GM21576 (cell line): ENCODE results near the gene SPEM3.

ENCODE experiments used
- ATAC-seq: cut with Tn5 transposase; IDR thresholded peaks from one replicate; pipeline ENCODE4 v1.9.1; 2021; ENCODE audit warnings: mild to moderate bottlenecking, moderate library complexity; ENCODE audit not compliant: unreplicated experiment

The SPEM3 gene

GRCh38 chr17:7419819-7420610, 8.6 kb upstream of the SPEM3 start, which contains the start of gene SPEM1:
SPEM1 (plus strand) TSS chr17:7420324; CDS start chr17:7420385, 61 bp downstream.
- no peak for ATAC-seq

- ATAC-seq, result no peak
These were observed 7.5 kb upstream of the SPEM3 start for GRCh38 chr17:7421186-7421585.

GRCh38 chr17:7423679-7424078, 5.0 kb upstream of the SPEM3 start:
- no peak for ATAC-seq

- no peak for ATAC-seq
These were observed 3.3 kb upstream of the SPEM3 start, which contains the start of gene SPEM2 for GRCh38 chr17:7425316-7425715. SPEM2 (plus strand) TSS chr17:7425616; CDS start chr17:7425689, 73 bp downstream.

- no peak for ATAC-seq
These were observed 2.9 kb upstream of the SPEM3 start for GRCh38 chr17:7425756-7426155.

GRCh38 chr17:7426203-7426863, 2.3 kb upstream of the SPEM3 start:
- ATAC-seq, result no peak

- ATAC-seq, result no peak
These were observed 1.7 kb upstream of the SPEM3 start for GRCh38 chr17:7426896-7427489.

- no peak for ATAC-seq
These were observed 1.1 kb upstream of the SPEM3 start for GRCh38 chr17:7427549-7427948.

- ATAC-seq, result no peak
These were observed 1.1 kb downstream of the SPEM3 start for GRCh38 chr17:7429722-7430121.

- no peak for ATAC-seq
These were observed 2.6 kb downstream of the SPEM3 start for GRCh38 chr17:7431231-7431630.

- ATAC-seq, result no peak
These were observed 3.6 kb downstream of the SPEM3 start for GRCh38 chr17:7432296-7432695.

GRCh38 chr17:7435676-7436555, 7.3 kb downstream of the SPEM3 start:
- ATAC-seq, result peak; percentile 19

GRCh38 chr17:7436556-7437368, 8.1 kb downstream of the SPEM3 start:
- peak; percentile 36 for ATAC-seq

GRCh38 chr17:7437369-7437863, 8.8 kb downstream of the SPEM3 start:
- ATAC-seq, result no peak

GRCh38 chr17:7437950-7438614, 9.4 kb downstream of the SPEM3 start:
- no peak for ATAC-seq

- ATAC-seq, result no peak
These were observed 10.2 kb downstream of the SPEM3 start for GRCh38 chr17:7438656-7439460.

- no peak for ATAC-seq
These were observed 10.9 kb downstream of the SPEM3 start, which contains the start of gene FGF11 for GRCh38 chr17:7439462-7440112. FGF11 (plus strand) TSS chr17:7439512; CDS start chr17:7439621, 109 bp downstream.
